Loucy (cell line): ENCODE measurements around the gene MBNL1.

Experiments
- CTCF ChIP-seq: fragments of 200-600 bp; sonication (generic); conservative IDR thresholded peaks from 2 replicates; pipeline ENCODE4 v1.5.1; 2014; ENCODE audit warnings: mild to moderate bottlenecking, antibody characterized with exemption, low read length
- EZH2phosphoT487 ChIP-seq: fragments of 200-600 bp; IDR thresholded peaks from 2 replicates; pipeline ENCODE4 v1.6.1; 2018; ENCODE audit warnings: antibody characterized with exemption, mild to moderate bottlenecking, moderate library complexity, borderline replicate concordance

- TF ChIP-seq CTCF: no peak
- no peak for TF ChIP-seq EZH2phosphoT487
Observed at GRCh38 chr3:152416808-152417580, 148.3 kb downstream of the MBNL1 start.
